ENCODE measurements around the gene ARHGAP28.

ARHGAP28 gene

GRCh38 chr18:6851480-6851879, 122.0 kb downstream of the ARHGAP28 start:
- TF ChIP-seq, protein P1, sequence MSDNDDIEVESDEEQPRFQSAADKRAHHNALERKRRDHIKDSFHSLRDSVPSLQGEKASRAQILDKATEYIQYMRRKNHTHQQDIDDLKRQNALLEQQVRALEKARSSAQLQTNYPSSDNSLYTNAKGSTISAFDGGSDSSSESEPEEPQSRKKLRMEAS (IDR thresholded peaks at IDR 0.05), result no peak
- TF ChIP-seq REST (IDR thresholded peaks at IDR 0.05; ENCODE audit: low read depth) (no peak), ZBTB7A (IDR thresholded peaks at IDR 0.05; ENCODE audit: low read depth) (no peak), RAD21 (IDR thresholded peaks at IDR 0.05; ENCODE audit: low read depth) (no peak), YY1 (IDR thresholded peaks at IDR 0.05; ENCODE audit: low read depth) (no peak)

DNA sequence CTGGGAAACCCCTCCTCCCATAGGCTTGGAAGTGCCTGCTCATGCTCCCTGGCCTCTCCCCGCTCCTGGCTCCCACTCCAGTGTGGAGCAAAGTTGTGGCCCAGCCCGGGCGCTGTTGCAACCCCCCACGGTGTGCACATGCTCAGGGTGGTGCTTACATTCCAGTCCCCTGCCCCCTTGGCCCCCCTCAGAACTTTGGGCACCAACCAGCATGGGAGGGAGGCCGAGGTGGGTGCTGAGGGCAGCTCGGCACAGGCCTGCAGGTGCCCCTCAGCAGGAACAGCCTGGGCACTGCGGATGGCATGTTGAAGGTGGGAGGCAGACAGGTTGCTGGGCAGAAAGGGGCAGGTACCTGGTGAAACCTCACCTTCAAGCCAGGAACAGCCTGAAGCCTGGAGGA, 125.3 kb downstream of the ARHGAP28 start:
- TF ChIP-seq NFIC (IDR thresholded peaks at IDR 0.05) (no peak), TAF1 (IDR thresholded peaks at IDR 0.05; ENCODE audit: low read depth) (no peak), TCF12 (IDR thresholded peaks at IDR 0.05; ENCODE audit: low read depth) (no peak), CEBPB (IDR thresholded peaks at IDR 0.05) (no peak)

DNA sequence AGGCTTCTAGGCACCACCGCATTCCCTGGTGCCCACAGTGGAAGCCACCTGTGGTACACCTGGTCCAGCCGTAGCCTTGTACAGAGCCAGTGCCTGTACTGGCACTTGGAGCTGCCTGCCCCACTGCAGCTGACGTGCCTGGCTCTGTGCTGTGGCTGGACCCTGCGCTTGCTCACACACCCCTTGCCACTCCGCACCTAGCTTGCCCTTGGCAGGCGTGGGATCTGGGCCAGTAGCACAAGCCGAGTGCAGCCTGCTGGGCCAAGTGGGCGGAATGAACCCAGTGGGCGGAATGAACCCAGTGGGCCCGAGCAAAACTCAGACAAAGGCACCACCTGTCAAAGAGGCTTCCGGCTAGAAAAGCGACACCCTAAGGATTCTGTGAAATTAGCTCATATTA, 126.3 kb downstream of the ARHGAP28 start:
- TF ChIP-seq TAF1 (IDR thresholded peaks at IDR 0.05; ENCODE audit: low read depth) (no peak), CREB1 (IDR thresholded peaks at IDR 0.05; ENCODE audit: low read depth) (no peak), EP300 (IDR thresholded peaks at IDR 0.05; ENCODE audit: borderline replicate concordance) (no peak), NFIC (IDR thresholded peaks at IDR 0.05) (no peak), ZBTB7A (IDR thresholded peaks at IDR 0.05; ENCODE audit: low read depth) (no peak), CEBPB (IDR thresholded peaks at IDR 0.05) (no peak), TEAD4 (IDR thresholded peaks at IDR 0.05) (no peak), EGR1 (IDR thresholded peaks at IDR 0.05) (no peak), USF1 (IDR thresholded peaks at IDR 0.05) (no peak), TCF12 (IDR thresholded peaks at IDR 0.05; ENCODE audit: low read depth) (no peak), YY1 (IDR thresholded peaks at IDR 0.05; ENCODE audit: low read depth) (no peak)
- TF ChIP-seq, protein P1 (IDR thresholded peaks at IDR 0.05), result no peak

DNA sequence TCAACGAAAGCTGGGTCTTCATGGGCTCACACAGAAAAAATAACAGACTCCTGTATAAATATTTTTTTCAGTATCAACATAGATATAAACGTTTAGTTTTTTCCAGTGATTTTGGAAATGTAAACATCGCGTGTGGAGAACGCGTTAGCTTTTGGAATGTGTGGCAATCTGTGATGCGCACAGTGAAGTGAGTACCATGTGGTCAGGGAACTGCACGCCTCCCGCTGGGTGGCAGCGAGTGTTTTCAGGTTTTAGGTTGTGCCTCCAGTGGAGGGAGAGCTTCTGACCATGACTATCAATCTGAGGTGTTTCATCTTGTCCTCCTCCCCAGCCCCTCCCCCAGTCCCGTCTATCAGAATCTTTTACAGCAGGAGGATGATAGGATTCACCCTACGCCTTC, 127.8 kb downstream of the ARHGAP28 start:
- TF ChIP-seq ZBTB7A (IDR thresholded peaks at IDR 0.05; ENCODE audit: low read depth), result no peak
- no peak for TF ChIP-seq NFIC (IDR thresholded peaks at IDR 0.05)
- no peak for TF ChIP-seq CEBPB (IDR thresholded peaks at IDR 0.05)
- no peak for TF ChIP-seq YY1 (IDR thresholded peaks at IDR 0.05; ENCODE audit: low read depth)
- no peak for TF ChIP-seq EP300 (IDR thresholded peaks at IDR 0.05; ENCODE audit: borderline replicate concordance)
- TF ChIP-seq, protein P1 (IDR thresholded peaks at IDR 0.05), result no peak
- TF ChIP-seq CREB1 (IDR thresholded peaks at IDR 0.05; ENCODE audit: low read depth), result no peak
- TF ChIP-seq RAD21 (IDR thresholded peaks at IDR 0.05; ENCODE audit: low read depth), result no peak
- no peak for TF ChIP-seq FOXM1 (IDR thresholded peaks at IDR 0.05; ENCODE audit: borderline replicate concordance, low read depth)
- TF ChIP-seq TAF1 (IDR thresholded peaks at IDR 0.05; ENCODE audit: low read depth), result no peak
- TF ChIP-seq USF1 (IDR thresholded peaks at IDR 0.05), result no peak
- TF ChIP-seq TEAD4 (IDR thresholded peaks at IDR 0.05), result no peak
- TF ChIP-seq TCF12 (IDR thresholded peaks at IDR 0.05; ENCODE audit: low read depth), result no peak
- no peak for TF ChIP-seq EGR1 (IDR thresholded peaks at IDR 0.05)

DNA sequence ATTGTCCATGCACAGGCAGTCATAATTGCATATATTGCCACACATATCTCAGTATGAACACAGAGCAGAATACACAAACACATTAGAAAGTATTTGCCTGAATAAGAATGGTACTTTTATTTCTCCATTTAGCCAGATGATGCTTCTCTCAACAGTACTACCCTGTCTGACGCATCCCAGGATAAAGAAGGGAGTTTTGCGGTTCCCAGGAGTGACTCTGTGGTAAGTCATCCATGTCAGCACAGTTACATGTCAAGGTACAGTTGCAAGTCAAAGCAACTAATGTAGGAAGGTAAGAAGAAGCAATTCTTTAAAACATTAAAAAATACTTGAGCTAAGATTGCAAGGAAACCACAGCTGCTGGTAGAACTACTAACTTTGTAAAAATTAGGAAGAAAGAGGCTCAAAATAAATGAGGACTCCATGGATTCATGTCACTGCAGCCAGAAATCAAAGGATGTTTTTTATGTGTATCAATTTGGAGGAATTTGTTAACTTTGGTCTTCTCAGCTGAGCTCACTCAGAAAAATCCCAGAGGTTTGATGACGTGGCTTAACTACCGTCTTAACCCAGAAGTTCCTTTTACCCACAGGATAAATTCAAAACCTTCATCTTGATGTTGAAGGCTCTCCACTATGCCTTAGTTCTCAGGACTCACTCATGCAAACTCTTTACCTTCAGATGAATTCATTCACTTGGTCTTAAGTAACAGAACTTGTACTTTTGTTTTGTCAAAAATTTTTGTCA, 130.3 kb downstream of the ARHGAP28 start:
- TF ChIP-seq REST (IDR thresholded peaks at IDR 0.05; ENCODE audit: low read depth) (no peak), FOXM1 (IDR thresholded peaks at IDR 0.05; ENCODE audit: borderline replicate concordance, low read depth) (no peak), TEAD4 (IDR thresholded peaks at IDR 0.05) (no peak), USF1 (IDR thresholded peaks at IDR 0.05) (no peak), YY1 (IDR thresholded peaks at IDR 0.05; ENCODE audit: low read depth) (no peak), TCF12 (IDR thresholded peaks at IDR 0.05; ENCODE audit: low read depth) (no peak), TAF1 (IDR thresholded peaks at IDR 0.05; ENCODE audit: low read depth) (no peak), RAD21 (IDR thresholded peaks at IDR 0.05; ENCODE audit: low read depth) (no peak)
- TF ChIP-seq, protein P1 (IDR thresholded peaks at IDR 0.05), result no peak
